ENCODE data around the gene C1orf116.

Gene C1orf116

DNA sequence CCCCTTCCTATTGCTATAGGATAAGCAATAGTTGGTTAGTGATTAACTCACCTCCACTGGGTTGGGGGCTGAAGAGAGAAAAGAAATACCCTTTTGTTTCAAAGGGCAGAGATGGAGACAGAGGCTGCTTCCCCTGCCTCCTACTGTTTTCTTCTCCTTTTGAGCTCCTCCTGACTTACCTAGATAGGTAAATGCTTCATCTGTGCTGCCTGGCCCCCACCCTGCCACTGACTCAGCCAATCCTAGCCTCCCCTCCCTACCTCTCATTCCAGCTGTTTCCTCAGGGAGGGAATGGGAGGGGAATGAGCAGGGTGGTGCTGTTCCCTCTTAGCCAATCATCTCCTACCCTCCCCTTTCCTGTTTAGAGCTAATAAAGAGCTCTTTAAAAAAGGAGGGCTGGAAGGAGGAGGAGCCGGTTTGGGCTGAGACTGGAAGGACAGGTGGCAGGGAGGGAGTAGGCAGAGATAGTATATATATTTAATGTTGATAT, at the start of gene C1orf116:
Gene C1orf116 (minus strand): TSS at position 229 of the 490 bp plus-strand sequence. CDS start 5,158 bp downstream, outside the sequence.
- DNase-seq: no peak

DNA sequence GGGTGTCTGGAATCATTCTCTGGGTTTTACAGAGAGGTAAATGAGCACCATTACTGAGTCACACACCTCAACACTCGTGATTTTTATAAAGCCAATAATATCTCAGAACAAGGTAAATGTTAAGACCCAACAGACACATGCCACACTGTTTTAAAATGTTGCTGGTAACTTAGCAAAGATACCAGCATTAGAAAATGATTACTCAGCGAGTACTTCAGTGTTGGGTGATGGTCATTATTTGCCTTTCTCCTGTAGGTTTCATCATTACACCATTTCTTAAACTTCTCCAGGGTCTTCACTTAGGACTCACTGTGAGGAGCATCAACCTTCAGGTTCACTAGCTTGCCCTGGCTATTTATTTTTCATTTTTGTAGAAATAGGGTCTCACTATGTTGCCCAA, 49.2 kb upstream of the C1orf116 start:
- DNase-seq: no peak

DNA sequence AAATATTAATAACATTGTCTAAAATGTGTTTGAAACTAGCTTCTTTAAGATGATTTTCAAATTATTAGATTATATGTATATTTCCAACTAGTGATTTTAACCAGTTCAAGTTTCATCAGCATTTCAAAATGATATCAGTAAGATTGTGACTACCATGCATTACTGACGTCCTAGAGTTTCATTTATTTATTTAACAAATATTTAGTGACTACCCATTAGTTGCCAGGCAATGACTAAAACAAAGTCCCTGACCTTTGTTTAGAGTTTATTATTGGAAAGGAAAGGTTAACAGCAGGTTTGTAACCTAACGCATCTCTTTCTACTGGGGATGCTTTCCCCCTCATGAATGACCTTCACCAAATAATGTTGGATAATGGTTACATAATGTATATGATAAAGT, 48.5 kb upstream of the C1orf116 start:
- DNase-seq: no peak

DNA sequence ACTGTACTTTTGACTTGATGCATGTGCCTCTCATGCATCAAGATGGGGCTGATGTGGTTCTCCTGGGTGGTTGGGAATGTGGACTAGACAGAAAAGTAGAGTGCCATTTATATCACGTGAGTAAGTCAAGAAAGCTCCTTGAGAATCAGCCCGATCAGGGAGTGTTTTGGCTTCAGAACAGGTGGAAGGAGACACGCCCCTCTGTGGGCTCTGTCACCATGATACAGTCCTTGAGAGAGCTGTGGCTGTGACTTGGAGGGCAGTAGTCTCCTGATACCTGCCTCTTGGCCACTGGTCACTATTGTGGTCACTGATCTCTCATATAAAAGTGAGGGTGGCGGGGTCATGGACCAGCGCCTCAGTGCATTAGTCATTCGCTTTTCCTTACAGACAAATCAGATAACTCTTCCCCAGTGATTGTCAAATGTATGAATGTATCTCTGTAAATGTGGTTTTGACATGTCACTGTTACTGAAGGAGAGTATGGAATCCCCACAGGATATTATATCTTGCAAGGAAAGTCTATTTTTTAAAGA, 47.2 kb upstream of the C1orf116 start:
- DNase-seq: no peak

DNA sequence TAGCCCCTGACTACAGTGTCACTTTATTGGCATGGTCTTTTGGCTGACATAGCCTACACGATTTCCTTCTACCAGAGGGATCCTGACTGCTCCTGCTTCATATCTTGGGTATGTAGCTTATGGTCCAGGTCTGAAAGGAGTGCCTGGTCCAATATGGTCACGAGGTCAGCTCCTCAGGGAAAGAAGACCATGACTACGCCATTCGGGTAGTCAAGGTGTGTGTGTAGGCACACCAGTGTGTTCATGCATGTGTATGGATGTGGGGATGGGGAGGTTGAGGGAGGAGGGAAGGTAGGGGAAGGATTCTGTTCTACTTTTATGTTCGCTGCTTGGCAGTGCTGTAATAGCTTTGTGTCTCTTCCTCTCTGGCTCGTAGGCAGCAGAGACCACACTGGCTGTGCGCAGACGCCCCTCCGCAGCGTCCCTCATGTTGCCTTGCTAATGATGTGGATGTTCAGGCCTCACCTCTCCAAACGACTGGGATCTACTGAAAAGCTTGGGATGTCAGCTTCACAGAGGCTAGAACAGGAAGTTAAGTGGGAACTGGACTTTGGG, 46.1 kb upstream of the C1orf116 start:
- no peak for DNase-seq

DNA sequence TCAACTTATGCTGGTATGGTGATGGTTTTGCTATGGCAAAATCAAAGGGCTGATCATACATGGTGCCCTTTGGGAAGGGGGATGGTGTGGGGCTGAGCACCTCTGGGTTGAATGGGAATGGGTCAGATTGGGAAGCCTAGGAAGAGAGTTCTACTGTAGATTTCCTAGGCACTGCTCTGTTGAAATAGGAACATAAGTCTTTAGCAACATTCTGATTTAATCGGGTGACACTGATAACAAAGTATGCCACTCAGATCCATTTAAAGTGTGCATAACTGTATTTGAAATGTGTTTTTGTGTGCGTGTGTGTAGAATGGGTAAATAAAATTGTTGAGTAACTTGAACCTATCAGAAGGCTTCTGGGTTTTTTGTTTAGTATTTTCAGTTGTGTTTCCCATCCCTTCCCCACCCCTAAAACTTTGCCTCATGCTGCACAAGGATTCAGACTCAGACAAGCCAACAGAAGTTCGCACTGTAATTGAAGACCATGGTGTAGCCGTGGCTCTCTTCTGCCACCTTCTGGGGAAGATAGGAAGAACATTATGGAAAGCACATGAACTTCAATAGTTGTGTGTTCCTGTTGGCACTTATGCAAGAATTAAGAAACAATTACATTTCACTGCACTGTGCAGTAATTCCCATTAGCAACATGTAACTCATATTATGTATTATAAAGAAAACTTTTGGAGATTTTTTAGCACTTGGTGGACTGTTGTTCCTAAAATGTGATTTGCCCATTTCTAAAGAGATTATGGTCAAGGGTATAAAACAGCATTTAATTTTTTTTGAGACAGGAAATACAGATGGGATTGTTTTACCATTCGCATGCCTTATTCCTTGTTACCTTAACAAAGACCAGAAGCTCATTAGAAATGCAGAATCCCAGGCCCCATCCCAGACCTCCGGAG, 45.2 kb upstream of the C1orf116 start:
- DNase-seq: peak; percentile 81

DNA sequence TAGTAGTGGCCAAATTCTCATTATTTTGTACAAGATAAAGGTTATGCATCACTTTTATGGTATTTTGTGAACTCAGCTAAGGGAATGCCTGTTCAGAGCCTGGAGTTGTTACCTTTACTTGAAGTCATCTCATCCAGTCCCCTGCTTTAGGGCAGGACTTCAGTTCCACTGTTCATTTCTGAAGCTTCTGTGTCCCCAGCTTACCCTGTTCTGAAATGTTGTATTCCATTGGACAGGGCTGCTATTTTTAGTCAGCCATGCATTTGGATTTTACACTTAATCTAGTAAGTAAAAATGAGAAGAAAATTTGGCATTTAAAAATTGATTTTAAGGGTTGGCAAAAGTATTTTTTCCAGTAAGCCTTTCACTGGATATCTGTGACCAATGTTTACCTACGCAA, 44.5 kb upstream of the C1orf116 start:
- DNase-seq: no peak

DNA sequence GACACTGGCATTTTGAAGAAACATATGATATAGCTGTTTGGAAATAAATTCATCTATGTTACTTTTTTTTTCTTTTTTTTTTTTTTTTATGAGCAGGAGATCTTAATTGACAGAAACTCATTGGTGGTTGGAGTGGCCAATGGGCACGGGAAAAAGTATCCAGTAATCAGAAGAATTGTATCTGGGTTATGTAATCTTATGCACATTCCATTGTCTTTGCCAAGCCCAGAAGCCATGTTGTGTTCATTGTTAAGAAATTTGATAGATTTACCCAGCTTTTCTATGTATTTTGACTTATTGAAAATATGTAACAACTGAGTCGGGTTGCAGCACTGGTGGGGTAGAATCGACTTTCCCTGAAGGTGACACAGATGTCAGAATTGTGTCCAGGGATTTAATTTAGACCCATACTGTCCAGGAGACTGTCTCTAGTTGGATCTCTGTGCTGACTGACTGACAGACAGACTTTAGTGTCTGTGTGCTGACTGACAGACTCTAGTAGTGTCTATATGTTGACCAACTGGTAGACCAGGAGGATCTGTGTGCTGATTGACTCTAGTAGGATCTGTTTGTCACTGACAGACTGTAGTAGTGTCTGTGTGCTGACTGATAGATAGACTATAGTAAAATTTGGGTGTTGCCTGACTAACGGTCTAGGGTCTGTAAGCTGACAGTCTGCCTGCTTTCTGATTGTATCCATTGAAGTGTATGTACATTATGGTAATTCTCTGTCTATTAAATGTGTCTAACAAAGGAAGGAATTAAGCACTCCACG, 43.8 kb upstream of the C1orf116 start:
- DNase-seq: no peak

DNA sequence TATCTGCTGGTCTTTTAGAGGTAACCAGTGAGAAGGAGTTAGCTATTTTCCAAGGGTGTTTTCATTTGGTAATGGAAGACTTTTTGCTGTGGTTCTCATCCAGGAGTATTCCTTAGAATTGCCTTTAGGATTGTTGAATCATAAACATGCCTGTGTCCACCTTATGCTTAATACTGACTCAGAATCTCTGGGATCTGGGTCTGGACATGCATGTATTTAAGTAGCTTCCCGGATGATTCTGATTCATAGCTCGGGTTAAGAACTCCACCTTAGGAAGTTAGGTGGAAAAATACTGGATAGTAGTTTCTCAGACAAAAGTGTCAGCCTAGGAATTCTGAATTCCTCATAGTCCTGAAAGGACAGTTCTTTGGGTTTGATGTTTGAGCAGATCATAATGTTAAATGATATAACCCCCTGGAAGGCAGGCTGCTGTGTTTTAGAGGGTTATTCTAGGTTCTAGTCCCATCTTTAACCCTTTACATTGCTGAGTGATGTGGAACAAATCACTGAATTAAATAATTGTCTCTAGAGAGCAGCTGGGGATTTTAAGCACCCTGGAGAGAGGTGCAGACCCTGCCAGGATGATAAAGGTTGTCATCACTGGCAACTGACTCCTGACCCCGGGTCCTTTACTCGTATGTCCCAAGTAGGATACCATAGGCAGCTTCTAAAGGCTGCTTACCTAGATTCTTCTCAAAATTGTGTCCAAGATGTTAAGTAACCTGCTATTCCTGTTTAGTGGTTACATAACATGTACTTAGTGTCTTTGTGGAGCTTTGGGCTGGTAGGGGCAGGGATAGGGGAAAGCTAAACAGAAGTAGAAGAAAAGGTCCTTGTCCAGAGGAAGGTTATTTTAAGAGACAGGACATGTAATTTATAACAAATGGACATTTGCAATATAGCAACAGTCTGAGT, 41.6 kb upstream of the C1orf116 start:
- no peak for DNase-seq

DNA sequence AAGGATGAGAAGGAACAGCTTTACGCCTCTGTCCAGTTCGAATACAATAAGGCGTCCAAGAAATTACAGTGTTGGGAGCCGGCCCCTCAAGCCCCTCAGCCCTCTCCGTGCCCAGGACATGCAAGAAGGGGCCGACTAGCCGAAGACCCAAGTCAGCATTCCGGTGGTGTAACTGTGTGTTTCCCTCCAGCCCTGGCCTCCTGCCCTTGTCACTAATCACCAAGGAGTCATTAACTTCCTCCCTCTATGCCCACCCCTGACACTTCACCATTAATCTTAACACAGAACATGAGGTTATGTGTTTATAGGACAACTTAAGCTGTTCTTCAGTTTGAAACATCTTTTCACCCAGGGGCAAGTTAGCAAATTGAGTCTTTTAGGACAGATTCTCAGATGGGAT, 39.7 kb upstream of the C1orf116 start:
- no peak for DNase-seq

DNA sequence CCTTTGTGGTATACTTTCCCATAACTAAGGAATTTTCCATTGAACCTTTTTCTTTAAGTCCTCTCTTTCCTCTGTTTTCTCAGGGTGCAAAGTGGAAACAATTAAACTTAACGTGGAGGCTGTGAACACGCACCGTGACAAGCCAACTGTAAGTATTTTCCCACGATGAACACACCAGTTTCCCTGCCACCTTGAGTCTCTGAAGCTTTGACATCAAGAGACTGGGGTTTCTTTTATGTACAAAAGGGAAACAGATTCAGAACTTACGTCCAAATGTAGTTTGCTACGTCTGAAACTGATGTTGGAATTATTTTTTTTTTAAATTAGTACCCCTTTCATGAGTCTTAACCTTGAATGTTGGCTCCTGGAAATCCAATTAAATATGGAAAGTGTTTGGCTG, 38.9 kb upstream of the C1orf116 start:
- no peak for DNase-seq

DNA sequence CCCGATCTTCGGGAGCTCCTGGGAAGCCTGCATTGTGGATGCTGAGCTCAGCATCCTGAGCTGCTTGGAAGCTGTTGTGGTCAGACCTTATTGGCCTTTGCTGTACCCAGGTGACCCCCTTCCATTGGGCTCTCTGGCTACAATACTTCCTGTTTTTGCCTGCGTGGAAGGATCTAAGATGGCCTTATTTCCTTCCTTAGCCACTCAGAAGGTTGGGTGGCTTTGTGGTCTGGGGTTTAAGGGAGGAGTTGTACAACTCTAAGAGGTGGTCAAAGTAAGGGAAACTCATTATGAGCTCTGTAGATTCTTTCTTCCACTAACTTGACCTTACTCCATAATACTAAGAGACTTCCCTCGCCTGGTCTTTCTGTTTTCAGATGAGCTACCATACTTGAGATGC, 38.3 kb upstream of the C1orf116 start:
- DNase-seq: no peak

DNA sequence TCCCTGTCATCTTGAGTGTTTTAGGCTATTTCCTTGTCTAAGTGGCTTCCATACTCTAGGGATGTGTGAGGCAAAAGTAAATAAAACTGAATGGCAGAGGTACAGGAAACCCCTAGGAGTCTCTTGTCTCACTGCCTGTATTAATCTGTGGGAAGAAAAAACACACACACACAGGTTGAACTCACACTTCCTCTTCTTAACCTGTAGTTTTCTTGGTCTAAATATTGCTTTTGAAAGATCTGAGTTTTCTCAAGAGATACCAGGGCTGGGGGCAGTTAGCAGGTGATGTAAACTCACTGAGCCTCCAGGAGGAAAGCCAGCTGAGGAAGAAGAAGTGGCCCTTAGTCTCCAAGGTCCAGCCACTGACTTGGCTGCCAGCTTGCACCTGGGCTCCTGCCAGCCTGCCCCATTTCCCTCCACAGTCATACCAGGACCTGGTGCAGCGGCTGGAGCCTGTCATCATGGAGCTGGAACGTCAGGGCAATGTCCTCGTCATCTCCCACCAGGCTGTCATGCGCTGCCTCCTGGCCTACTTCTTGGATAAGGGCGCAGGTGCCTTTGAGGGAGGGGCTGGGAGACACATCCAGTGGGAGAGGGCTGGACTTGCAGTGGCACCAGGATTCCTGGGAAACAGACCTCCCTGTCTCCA, 37.4 kb upstream of the C1orf116 start:
- DNase-seq: no peak

DNA sequence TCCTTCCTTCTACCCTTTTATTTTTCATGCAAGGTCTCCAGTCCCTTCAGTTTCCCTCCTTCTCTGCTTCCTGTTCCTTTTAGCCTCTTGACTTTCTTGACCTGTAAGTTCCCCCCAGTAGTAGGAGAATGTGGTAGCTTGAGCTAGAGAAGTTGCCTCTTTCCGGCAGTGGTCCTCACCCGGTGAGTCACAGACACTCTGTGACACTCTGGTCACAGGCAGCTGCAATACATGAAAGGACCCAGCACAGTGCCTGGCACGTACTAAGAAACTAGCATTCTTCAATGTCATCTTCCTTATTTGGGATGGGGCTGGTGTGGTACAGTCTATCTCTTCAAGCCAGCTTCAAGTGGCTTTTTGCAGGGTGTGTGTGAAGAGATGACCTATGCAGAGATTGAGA, 36.5 kb upstream of the C1orf116 start:
- DNase-seq: no peak

DNA sequence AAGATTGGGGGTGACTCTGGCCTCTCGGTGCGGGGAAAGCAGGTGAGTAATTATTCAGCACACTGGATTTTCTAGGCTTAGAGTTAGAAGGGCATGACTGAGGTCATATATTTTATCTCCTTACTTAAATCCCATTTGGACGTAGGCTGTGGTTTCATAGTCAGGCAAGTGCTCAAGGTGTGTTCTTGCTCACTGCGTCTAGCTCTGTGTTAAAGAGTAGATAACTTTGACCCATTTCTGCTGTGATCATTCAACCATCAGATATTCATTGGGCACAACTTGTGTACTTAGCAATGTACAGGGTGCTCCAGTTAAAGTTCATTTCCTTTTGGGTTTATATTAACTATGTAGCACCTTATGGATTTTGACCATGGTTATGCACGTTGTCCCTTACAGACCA, 35.1 kb upstream of the C1orf116 start:
- DNase-seq: no peak

DNA sequence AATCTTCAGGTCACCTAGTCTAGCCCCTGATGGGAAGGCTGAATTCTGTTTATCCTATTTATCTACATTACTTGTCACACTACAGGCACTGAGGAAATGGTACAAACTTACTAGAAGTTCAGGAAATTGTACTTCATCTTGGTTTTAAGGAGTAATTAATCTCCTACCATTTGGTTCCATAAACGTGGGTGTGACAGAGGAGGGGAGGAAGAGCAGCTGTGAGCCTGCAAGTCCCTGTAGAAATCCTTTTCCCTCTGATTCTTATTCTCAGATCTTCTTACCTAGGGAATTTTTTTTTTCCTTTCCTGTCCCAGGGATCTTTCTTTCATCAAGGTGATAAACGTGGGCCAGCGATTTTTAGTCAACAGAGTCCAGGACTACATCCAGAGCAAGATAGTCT, 34.6 kb upstream of the C1orf116 start:
- DNase-seq: no peak

DNA sequence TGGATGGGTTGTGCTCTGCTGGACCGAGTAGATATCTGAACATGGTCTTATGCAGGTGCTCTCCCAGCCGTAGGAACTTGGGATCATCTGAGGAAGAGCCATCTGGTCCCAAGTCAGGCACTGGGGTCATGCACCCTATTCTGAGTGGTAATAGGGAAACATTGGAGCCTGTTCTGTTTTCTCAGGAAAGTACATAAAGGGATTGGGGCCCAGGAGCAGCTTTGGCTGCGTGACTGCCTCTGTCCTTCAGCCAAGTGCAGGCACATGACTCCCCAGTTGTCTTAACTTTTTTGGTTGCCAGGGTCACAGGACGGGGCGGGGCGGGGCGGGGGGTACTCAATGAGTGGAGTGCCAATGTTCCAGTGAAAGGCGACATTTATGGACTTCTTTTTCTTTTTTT, 32.0 kb upstream of the C1orf116 start:
- no peak for DNase-seq

DNA sequence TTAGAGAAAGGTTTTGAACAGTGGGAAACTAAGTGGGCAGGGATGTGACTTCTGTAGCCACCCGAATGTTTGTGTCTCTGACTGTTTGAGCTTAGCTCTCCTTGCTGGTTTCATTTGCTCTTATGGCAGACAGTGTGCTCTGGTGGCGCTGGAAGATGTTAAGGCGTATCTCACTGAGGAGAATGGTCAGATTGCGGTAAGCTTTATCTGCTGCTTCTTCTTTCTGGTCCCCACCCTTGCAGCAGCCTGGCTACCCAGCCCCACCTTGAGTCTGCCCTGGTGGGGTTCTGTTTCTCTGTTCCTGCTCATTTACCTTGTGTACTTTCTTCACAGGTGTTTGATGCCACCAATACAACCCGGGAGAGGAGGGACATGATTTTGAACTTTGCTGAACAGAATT, 30.5 kb upstream of the C1orf116 start:
- DNase-seq: no peak

DNA sequence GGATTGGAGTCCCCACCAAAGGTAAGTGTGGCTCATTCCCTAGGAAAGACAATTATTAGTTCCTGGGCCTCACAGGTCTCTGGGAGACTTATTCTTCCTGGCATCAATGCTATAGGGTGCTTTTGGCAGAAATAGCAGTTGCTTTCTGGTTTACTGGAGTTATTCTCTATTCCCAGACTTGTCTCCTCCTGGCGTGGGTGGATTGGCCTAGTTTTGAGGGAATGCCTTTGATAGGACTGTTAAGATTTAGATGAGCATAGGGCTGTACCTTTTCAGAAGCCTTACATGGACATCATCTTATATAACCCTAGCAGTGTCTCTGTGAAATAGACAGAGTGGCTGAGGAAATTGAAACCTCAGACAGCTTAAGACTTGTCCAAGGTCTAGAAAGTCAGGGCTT, 29.5 kb upstream of the C1orf116 start:
- no peak for DNase-seq

DNA sequence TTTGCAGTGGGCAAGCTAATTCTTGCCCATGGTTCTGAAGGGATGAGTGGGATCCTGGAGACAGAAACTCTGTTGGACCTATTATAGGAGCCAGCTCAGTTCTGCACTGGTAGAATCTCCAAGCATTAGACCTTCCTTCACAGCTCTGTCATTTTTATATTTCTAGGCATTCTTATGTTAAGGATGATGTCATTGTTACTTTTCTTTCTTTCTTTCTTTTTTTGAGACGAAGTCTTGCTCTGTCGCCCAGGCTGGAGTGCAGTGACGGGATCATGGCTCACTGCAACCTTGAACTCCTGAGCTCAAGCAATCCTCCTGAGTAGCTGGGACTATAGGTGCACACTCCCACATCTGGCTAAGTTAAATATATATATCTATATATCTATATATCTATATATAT, 28.0 kb upstream of the C1orf116 start:
- no peak for DNase-seq

DNA sequence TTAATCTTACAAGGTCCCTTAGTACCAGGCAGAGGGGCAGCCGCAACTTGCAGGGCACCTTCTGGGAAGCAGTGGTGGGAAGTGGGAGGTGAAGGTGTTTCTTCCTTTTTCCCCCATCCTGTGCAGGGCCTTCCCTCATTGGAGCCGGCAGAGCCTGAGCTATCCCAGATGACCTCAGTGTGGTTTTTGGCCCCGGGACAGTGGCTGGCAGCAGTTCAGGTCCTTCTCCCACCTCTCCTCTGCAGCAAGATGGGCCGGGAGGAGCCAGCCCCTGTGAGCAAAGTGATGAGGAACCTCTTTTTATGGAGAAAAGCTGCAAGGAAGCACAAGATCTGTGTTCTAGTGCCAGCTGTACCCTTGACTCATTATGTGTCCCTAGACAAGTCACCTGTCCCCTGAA, 27.3 kb upstream of the C1orf116 start:
- DNase-seq: no peak

All from midbrain (tissue), 1 donor.